GM18505 (cell line): ENCODE data around the gene ALAD.
"Not testable (repeated sequence)": the region's sequence is repeated elsewhere in the genome, so short reads cannot be mapped to it uniquely, and the experiment has no call there.

ENCODE experiments used
- ATAC-seq: cut with Tn5 transposase; IDR thresholded peaks from one replicate; pipeline ENCODE4 v1.9.1; 2021; ENCODE audit not compliant: unreplicated experiment
- POLR2A ChIP-seq: IDR thresholded peaks from 4 replicates; pipeline ENCODE4 v1.6.1; 2011; ENCODE audit warnings: borderline replicate concordance; ENCODE audit not compliant: insufficient read depth, insufficient read length; ENCODE audit errors: extremely low read depth

The ALAD gene

DNA sequence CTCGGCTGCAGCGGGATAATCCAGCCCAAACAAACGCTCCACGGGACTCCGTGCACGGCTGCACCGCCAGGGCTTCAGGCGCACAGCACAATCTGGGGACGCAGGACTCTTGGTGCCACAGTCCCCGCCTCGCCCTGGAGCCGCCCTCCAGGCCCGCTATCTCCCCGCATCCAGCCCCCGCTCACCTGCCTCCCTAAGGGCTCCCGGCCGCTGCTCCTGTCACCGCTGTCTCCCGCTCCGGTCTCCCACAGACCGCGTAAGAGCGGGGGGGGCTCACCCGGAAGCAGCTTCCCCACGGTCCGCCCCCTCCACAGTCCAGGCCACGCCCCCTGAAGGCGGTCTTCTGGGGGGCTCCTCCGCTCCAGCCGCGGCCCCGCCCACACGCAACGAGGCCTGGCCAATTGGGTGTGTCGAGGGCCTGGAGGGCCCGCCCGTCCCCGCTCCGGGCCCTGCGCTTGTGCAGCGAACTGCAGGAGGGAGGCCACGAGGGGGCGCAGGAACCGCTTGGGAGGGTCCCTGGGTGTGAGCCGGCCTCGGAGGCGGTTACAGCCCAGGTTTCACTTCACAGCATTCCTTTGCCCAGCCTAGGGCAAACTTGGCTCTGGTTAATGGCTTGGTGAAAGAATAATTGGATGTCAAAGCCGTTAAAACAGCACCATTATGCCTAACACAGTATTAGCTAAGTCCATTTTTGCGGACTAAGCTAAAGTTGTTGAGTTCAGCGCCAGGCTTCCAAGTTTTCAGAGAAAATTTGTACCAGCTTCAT is at the start of gene ALAD:
Gene ALAD, minus strand, starts transcription at position 258 of the 766 bp plus-strand sequence. CDS start 7,725 bp downstream, outside the sequence.
- peak; percentile 75 for TF ChIP-seq POLR2A
- ATAC-seq: peak; percentile 99

DNA sequence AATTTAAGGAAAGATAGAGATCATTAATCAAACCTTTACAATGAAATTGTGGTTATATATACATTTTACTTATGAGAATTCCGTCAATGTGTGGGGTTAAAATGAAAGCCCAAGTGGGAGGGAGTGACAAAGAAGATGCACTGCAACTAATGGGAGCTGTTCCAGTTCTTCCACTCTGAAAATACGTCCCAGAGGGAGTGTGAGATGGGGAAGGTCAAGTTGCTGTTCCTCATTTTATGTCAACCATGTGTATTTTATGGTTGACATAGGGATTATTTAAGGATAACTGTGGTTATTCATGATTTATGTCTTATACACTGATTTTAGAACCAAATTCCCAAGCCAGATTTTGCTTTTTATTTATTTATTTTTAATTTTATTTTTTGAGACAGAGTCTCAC is 48.3 kb upstream of the ALAD start:
- ATAC-seq: no peak
- TF ChIP-seq POLR2A: no peak

DNA sequence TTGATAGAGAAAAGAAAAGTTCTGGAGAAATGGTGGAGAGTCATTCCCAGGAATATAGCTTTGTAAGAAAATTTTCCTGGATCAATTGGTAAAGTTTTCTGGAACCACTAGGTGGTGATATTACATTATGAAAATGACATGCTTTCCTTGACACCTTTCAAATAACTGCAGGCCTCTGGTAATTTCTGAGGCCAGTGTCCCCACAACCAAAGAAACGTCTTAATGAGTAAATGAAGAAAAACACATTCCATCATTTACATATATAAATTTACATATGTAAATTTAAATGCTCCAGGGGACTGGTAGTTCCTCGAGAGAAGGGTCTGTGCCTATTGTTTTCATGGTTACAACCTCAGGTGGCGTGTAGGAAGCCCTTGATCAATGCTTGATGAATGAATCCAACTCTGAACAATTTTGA is 45.2 kb upstream of the ALAD start:
- no peak for ATAC-seq

DNA sequence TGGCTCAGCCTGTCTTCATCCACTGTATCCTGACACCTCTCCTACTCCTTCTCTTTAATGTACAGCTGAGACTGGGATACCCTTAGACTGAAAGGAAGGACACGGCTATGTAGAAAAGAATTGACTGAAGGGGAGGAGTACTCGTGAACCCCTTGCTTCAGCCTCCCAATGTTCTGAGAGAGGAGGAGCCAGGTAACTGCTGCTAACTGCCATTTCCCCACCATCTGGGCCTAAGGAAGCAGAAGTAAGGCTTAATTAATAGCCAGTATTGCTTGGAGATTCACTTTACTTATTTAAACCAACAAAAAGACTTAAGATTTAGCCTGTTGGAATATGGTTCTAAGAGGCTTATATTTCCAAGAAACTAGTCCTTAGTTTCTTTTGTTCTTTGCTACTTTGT is 43.7 kb upstream of the ALAD start:
- no peak for ATAC-seq

More for the DNA sequence above, 45.2 kb upstream of the ALAD start:
- no peak for TF ChIP-seq POLR2A

DNA sequence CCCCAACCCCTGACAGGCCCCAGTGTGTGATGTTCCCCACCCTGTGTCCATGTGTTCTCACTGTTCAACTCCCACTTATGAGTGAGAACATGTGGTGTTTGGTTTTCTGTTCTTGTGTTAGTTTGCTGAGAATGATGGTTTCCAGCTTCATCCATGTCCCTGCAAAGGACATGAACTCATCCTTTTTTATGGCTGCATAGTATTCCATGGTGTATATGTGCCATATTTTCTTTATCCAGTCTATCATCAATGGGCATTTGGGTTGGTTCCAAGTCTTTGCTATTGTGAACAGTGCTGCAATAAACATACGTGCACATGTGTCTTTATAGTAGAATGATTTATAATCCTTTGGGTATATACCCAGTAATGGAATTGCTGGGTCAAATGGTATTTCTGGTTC is 36.6 kb upstream of the ALAD start:
- not testable (repeated sequence) for ATAC-seq

More for the DNA sequence above, 43.7 kb upstream of the ALAD start:
- no peak for TF ChIP-seq POLR2A

DNA sequence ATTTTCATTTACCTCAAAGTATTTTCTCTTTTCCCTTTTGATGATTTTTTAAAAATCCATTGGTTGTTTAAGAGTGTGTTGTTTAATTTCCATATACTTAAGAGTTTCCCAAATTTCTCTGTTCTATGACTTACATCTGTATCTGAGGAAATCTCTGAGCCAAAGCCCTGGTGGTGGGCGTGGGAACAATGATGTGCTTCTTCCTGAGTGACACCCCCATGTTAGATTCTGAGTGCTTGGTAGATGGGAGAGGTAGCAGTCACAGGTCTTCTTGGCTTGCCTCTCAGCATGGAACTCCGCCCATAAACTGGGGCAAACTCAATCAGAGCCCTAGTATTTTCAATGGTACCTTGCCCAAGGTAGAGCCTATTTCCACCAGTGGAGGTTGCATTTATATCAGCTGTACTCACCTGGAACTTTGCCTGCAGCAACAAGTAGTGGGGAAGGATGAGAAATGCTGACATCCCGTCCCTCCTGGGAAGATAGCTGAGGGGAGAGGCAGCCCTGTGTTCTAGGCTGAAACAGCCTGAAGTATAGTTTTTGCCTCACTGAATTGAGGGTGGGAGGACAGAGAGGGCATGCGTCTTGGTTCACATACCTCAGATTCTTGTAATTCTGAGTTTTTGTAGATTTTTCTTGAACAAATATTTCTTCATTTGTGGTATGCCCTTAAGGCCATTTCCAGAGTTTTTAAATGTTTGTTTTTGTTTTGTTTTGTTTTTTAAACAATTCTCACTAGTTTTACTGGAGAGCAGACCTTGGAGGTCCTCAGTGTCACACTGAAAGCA is 35.8 kb upstream of the ALAD start:
- no peak for ATAC-seq
- no peak for TF ChIP-seq POLR2A

DNA sequence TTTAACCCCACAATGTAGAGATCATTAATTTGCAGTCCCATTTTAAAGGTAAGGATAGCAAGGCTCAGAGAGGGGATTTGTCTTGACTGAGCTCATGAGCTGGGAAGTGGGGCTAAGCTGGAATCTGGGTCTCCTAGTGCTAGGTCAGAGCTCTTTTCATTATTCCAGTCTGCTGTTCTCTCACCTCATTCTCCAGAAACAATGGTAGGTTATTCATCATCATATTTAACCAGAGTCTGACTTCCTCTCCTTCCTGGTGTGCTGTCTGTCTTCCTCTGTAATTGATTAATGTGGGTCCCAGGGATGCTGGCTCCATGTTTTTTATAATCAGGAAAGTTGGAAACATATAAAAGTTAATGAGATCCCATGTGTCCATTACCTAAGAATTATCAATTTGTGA is 30.1 kb upstream of the ALAD start:
- no peak for ATAC-seq
- no peak for TF ChIP-seq POLR2A

DNA sequence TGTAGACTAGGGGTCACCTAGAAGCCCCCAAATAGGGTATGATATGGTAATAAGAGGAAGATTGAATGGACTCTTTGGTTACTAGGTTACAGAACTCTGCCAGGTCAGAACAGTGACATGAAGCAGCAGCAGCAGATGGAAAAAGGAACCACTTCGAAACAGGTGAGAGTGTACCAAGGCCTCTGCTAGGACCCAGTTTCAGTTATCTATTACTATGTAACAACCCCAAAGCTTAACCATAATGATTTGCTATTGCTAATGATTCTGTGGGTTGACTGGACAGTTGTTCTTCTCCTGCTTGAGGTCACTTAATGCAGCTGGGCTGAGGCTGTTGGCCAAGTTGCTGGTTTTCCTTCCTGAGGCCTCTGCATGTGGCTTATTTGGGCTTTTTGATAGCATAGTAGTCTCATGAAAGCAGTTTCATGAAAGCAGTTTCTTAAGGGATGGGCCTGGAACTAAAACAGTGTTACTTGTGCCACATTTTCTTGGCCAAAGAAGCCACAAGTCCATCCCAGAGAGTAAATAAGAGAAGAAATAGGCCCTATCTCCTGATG is 27.1 kb upstream of the ALAD start:
- no peak for TF ChIP-seq POLR2A
- ATAC-seq: no peak

DNA sequence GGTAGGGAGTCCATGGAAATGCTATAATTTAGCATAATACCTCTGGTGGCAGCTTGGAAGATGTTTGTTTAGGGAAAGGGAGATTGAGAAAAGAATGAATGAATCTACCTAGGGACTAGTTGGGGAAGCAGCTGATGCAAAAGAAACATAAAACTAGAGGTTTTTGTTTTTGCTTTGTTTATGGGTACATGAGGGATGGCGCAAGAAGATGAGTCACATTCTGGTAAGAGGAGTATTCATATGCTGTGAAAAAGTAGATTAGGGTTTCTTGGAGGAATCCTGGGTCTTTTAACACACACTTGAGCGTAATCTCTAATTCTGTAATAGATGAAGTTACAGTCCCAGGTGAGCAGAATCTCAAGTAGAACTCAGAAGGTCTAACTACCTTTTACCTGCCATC is 26.5 kb upstream of the ALAD start:
- ATAC-seq: no peak
- no peak for TF ChIP-seq POLR2A

DNA sequence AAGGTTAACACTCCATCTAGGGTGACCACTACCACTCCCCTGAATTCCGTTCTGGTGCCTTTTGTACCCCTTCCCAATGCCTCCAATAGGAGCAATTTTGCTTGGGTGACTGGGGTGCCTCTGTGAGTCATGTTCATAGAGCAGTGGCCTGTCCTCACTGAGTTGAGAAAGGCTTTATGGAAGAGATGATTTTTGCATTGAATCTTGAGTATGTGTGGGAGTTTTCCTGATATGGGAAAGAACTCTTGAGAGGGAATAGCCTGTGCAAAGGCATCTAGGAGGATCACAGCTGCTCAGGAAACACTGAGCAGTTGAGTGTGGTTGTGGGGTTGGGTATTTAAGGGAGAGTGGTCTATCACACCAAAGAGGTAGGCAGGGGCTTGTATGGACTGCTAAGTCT is 25.6 kb upstream of the ALAD start:
- ATAC-seq: no peak
- no peak for TF ChIP-seq POLR2A

DNA sequence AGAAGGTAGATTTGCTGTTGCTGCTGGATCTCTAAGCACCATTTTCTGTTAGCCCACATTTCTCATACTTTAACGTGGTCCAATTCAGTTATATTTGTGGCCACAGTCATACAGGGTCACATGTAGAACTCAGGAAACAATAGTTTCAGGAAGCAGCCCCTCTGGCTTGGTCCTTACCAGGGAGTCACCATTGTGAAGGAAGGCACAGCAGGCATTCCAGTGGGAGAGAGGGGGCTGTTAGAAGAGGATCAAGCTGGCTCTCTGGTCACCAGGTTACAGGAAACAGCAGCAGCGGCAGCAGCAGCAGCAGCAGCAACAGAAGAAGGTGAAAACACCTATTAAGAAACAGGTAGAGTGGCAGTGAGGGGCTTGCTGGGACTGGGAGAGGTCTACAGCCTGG is 24.0 kb upstream of the ALAD start:
- no peak for TF ChIP-seq POLR2A
- ATAC-seq: no peak

DNA sequence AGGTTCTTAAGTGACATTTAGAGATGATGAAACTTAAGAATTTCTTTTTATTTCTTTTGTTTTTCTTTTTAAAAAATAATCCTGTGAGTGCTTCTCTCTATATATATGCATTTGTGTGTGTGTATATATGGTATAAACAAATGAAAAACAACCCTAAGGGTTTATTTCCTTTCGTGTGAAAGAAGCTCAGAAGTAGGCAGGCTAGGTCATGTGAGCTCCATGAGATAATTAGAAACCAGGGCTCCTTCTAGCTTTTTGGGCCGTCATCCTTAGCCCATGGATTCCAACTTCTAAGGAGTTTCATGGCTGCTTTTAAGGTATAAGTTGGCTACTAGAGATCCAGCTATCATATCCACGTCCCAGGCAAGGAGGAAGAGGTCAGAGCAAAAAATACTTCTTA is 20.6 kb upstream of the ALAD start:
- ATAC-seq: no peak
- TF ChIP-seq POLR2A: no peak

DNA sequence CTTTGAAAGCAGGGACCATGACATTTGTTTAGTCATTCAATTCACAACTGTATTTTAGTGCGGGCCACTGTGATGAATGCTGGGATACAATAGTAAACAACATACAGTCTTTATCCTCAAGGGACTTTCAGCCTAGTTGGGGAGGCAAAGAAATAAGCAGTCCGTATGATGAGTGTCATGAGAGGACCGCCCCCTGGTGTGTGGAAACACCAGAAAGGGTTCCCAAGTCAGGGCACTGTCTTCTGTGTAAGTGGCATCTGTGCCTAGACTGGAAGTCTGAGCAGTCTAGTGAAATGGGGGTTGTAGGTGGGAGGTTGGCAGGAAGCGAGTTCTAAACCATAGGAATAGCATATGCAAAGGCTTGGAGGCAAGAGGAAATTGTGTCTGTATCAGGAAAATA is 16.3 kb upstream of the ALAD start:
- no peak for ATAC-seq
- TF ChIP-seq POLR2A: no peak
